ENCODE measurements around the gene IRF6.

The IRF6 gene

GRCh38 chr1:209742409-209743144, 63.4 kb downstream of the IRF6 start:
- Mint-ChIP-seq H3K4me1 (ENCODE audit: low read depth in 2 of 2) (peaks cover 8 to 10% of the 10 kb centered on the region in 2 donors), H3K27ac (no peak overlapping the region), H3K36me3 (ENCODE audit: insufficient read depth) (peaks cover 4% of the 10 kb centered on the region), H3K9me3 (no peaks in the 10 kb centered on the region), H3K27me3 (peaks cover 0 to under 1% of the 10 kb centered on the region in 2 donors), H3K4me3 (no peak overlapping the region)
- no peak for DNase-seq
- ATAC-seq (replicated peaks) = no peak

GRCh38 chr1:209741889-209742288, 64.1 kb downstream of the IRF6 start:
- Mint-ChIP-seq H3K4me3 (no peak overlapping the region), H3K27ac (peak overlapping the region in 1 of 2 donors; percentile 57), H3K9me3 (no peaks in the 10 kb centered on the region), H3K27me3 (peaks cover 0 to 6% of the 10 kb centered on the region in 2 donors), H3K36me3 (ENCODE audit: insufficient read depth) (peaks cover 4% of the 10 kb centered on the region), H3K4me1 (ENCODE audit: low read depth in 2 of 2) (peaks cover 3 to 7% of the 10 kb centered on the region in 2 donors)
- DNase-seq = no peak
- ATAC-seq (replicated peaks) = no peak

- Mint-ChIP-seq H3K27ac (no peak overlapping the region), H3K9me3 (no peaks in the 10 kb centered on the region), H3K36me3 (ENCODE audit: insufficient read depth) (peaks cover 4% of the 10 kb centered on the region), H3K27me3 (peaks cover 0 to 6% of the 10 kb centered on the region in 2 donors), H3K4me1 (ENCODE audit: low read depth in 2 of 2) (peaks cover 3 to 7% of the 10 kb centered on the region in 2 donors), H3K4me3 (no peak overlapping the region)
- DNase-seq (no peak), ATAC-seq (replicated peaks) (no peak)
Observed at GRCh38 chr1:209741193-209741592, 64.7 kb downstream of the IRF6 start.

- peaks cover 4% of the 10 kb centered on the region for H3K36me3 Mint-ChIP-seq (ENCODE audit: insufficient read depth)
- H3K4me3 Mint-ChIP-seq = no peak overlapping the region
- H3K27ac Mint-ChIP-seq = no peak overlapping the region
- H3K9me3 Mint-ChIP-seq = no peaks in the 10 kb centered on the region
- no peak for ATAC-seq (replicated peaks)
- DNase-seq = no peak
- peaks cover 0 to 6% of the 10 kb centered on the region in 2 donors for H3K27me3 Mint-ChIP-seq
- peaks cover 3 to 7% of the 10 kb centered on the region in 2 donors for H3K4me1 Mint-ChIP-seq (ENCODE audit: low read depth in 2 of 2)
Observed at GRCh38 chr1:209738270-209738669, 67.7 kb downstream of the IRF6 start.

GRCh38 chr1:209737118-209737505, 68.8 kb downstream of the IRF6 start:
- Mint-ChIP-seq H3K27ac (peak overlapping the region in 1 of 2 donors; percentile 29), H3K4me3 (no peak overlapping the region), H3K4me1 (ENCODE audit: low read depth in 2 of 2) (peaks cover 3 to 4% of the 10 kb centered on the region in 2 donors), H3K9me3 (no peaks in the 10 kb centered on the region), H3K27me3 (peaks cover 0 to 6% of the 10 kb centered on the region in 2 donors), H3K36me3 (ENCODE audit: insufficient read depth) (peaks cover 4% of the 10 kb centered on the region)
- DNase-seq = no peak
- ATAC-seq (replicated peaks) = no peak

GRCh38 chr1:209736490-209737117, 69.3 kb downstream of the IRF6 start:
- Mint-ChIP-seq H3K9me3 (no peaks in the 10 kb centered on the region), H3K36me3 (ENCODE audit: insufficient read depth) (peaks cover 4% of the 10 kb centered on the region), H3K4me3 (no peak overlapping the region), H3K27me3 (peaks cover 0 to 6% of the 10 kb centered on the region in 2 donors), H3K4me1 (ENCODE audit: low read depth in 2 of 2) (peaks cover 0 to under 1% of the 10 kb centered on the region in 2 donors), H3K27ac (peak overlapping the region in 1 of 2 donors; percentile 29)
- ATAC-seq (replicated peaks) (no peak), DNase-seq (no peak)

Data from effector memory CD8-positive, alpha-beta T cell (primary cell).